Nasal cavity respiratory epithelium epithelial cell of viscerocranial mucosa (primary cell): Measurements from ENCODE around the gene CENPN. TPM values are rescaled to one million over a fixed set of nuclear protein-coding genes. Genes with fewer than 3 reads are reported as not detected.

ENCODE experiments used
- total RNA-seq: library from RNA; depleted of rRNA; stranded (reverse); fragments of >200 nt; gene quantifications from 2 replicates; pipeline ENCODE4 v1.2.3, GENCODE V29; 2014

CENPN gene
- total RNA-seq = 7.5 and 8.5 TPM in 2 replicates

GRCh38 chr16:81006813-81007695, at the start of gene CENPN, which contains the start of gene CMC2:
TSS of gene CENPN (plus strand) at chr16:81007214. CDS start at chr16:81011940, 4,726 bp downstream.
TSS of gene CMC2 (minus strand) at chr16:81006885. CDS start at chr16:80997394, 9,491 bp downstream.

GRCh38 chr16:81035398-81035974, 28.5 kb downstream of the CENPN start, which contains the start of gene ATMIN:
TSS of gene ATMIN (plus strand) at chr16:81035842. CDS start at chr16:81035871, 29 bp downstream.

GRCh38 chr16:81077076-81077940, 70.3 kb downstream of the CENPN start, which contains the start of gene C16orf46:
TSS of gene C16orf46 (minus strand) at chr16:81077238. CDS start at chr16:81063955, 13,283 bp downstream.

Other genes with a start within 250 kb of the CENPN start
- 2.1 and 4.1 TPM in 2 replicates for gene CDYL2, start 202.6 kb upstream of the CENPN start, total RNA-seq
- gene CMC2, start 329 bp upstream of the CENPN start, total RNA-seq = 40.7 and 41.7 TPM in 2 replicates
- 51.5 and 57.8 TPM in 2 replicates for gene ATMIN, start 28.6 kb downstream of the CENPN start, total RNA-seq
- 0.34 and 0.50 TPM in 2 replicates for gene C16orf46, start 70.0 kb downstream of the CENPN start, total RNA-seq
- gene GCSH, start 89.2 kb downstream of the CENPN start, total RNA-seq = 20.2 TPM in 2 replicates
- not detected in 2 replicates for gene BCO1, start 231.5 kb downstream of the CENPN start, total RNA-seq